Effector CD4-positive, alpha-beta T cell (primary cell): Measurements from ENCODE around the gene DNAI7.

Source experiments
- DNase-seq: peaks from one replicate; pipeline ENCODE4 v3.0.0-alpha.2; 2020

The DNAI7 gene

GRCh38 chr12:25162866-25163265 lies 32.1 kb downstream of the DNAI7 start:
- DNase-seq = no peak

- DNase-seq = no peak
Measured at GRCh38 chr12:25156061-25156460, 38.9 kb downstream of the DNAI7 start.

- no peak for DNase-seq
Measured at GRCh38 chr12:25155022-25155576, 39.9 kb downstream of the DNAI7 start.

GRCh38 chr12:25152055-25152454 lies 42.9 kb downstream of the DNAI7 start:
- no peak for DNase-seq

- DNase-seq = no peak
Measured at GRCh38 chr12:25151476-25151875, 43.5 kb downstream of the DNAI7 start.

- DNase-seq = no peak
Measured at GRCh38 chr12:25146686-25147085, 48.3 kb downstream of the DNAI7 start.

GRCh38 chr12:25135531-25136154 lies 59.3 kb downstream of the DNAI7 start:
- no peak for DNase-seq

- DNase-seq = no peak
Measured at GRCh38 chr12:25131270-25131669, 63.7 kb downstream of the DNAI7 start.

GRCh38 chr12:25130741-25131188 lies 64.2 kb downstream of the DNAI7 start:
- DNase-seq = no peak

GRCh38 chr12:25126746-25127145 lies 68.2 kb downstream of the DNAI7 start:
- DNase-seq = no peak

GRCh38 chr12:25126101-25126500 lies 68.9 kb downstream of the DNAI7 start:
- no peak for DNase-seq

- DNase-seq = no peak
Measured at GRCh38 chr12:25124493-25124892, 70.5 kb downstream of the DNAI7 start.

GRCh38 chr12:25123126-25123525 lies 71.8 kb downstream of the DNAI7 start:
- no peak for DNase-seq

GRCh38 chr12:25121916-25122315 lies 73.0 kb downstream of the DNAI7 start:
- DNase-seq = no peak

GRCh38 chr12:25121110-25121509 lies 73.8 kb downstream of the DNAI7 start:
- no peak for DNase-seq

GRCh38 chr12:25119020-25119419 lies 75.9 kb downstream of the DNAI7 start:
- DNase-seq = no peak

GRCh38 chr12:25115677-25116076 lies 79.3 kb downstream of the DNAI7 start:
- no peak for DNase-seq

GRCh38 chr12:25113651-25114050 lies 81.3 kb downstream of the DNAI7 start:
- DNase-seq = no peak

- DNase-seq = no peak
Measured at GRCh38 chr12:25110260-25110659, 84.7 kb downstream of the DNAI7 start.

GRCh38 chr12:25107920-25108319 lies 87.0 kb downstream of the DNAI7 start:
- DNase-seq = no peak

GRCh38 chr12:25106818-25107217 lies 88.1 kb downstream of the DNAI7 start:
- DNase-seq = no peak

- no peak for DNase-seq
Measured at GRCh38 chr12:25102402-25102801, 92.6 kb downstream of the DNAI7 start.

- no peak for DNase-seq
Measured at GRCh38 chr12:25101092-25101445, 93.9 kb downstream of the DNAI7 start.

- DNase-seq = no peak
Measured at GRCh38 chr12:25100194-25101091, 94.5 kb downstream of the DNAI7 start.
